Stimulated activated CD8-positive, alpha-beta memory T cell treated with anti-CD3 and anti-CD28 coated beads, Interleukin-2, amount 100 ng/mL, for 1 hour (primary cell): Measurements from ENCODE around the gene CACNA1A.

ENCODE experiments used
- DNase-seq, 2 donors: peaks; one replicate each; pipeline ENCODE4 v3.0.0-alpha.2; 2020; ENCODE audit warnings: low read depth in 2 of 2

CACNA1A gene

DNA sequence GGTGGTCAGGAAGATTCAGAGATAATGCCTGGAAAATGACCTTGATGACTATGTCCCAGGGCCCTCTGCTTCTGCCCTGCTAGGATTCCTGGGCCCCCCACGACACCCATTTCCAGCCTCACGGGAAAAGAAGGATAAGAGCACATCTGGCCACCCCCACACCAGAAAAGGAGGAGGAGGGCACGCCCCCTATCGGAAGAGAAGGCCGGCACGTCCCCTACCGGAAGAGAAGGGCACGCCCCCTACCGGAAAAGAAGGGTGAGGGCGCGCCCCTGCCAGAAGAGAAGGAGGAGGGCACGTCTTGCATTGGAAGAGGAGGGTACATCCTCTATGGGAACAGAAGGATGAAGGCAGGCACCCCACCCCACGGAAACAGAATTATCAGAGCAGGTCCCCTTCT is 271.8 kb downstream of the CACNA1A start:
- DNase-seq: peak; percentile 17 to 39

DNA sequence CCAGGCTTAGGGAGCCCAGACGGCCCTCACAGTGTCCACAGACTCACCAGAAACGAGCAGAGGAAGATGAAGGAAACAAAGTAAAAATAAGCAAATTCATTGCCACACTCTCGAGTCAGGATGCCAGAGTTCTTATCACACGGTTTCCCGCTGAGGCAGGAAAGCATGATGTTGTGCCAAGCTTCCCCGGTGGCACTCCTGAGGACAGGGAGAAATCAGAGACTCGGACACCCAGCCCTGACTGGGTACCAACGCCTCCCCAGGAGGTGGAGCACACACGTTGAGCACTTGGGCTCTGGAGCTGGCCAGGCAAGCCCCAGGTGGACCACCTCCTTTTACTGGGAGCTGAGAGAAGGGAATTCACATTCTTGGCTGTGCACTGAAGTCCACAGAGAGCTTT is 274.6 kb downstream of the CACNA1A start:
- DNase-seq: no peak

DNA sequence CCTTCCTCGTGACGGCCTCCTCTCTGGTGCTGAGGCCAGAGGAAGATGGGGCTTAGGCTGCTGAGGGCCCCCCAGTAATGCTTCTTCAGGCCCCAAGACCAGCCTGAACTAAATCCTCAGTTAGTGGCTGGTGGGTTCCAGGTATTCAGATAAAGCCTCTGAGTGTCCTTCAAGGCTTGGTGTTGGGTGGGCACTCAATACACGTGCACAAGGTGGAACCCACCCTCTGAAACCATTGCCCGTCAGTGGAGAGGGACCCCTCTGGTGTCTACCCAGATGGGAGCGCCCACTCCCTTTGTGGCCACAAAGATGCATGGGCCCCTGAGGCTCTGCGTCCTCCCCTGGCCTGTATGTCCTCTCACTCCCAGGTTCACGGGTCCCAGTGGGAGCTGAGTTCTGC is 277.0 kb downstream of the CACNA1A start:
- no peak for DNase-seq

DNA sequence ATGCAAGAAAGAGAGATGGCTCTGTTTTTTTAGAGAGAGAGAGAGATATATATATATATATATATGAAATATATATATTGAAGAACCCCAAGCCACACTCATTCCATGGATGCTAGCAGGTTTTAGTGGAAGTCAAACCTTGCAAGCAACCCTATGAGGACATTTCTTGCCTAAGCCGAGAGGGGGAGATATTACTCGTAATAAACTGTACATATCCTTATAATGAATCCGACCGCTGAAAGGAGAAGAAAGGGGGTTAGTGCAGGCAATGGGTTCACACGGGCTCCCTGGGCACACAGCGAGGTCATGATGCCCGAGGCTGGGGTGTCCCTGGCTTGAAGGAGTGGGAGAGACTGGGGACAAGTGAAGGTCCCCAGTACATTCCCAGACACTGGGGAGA is 277.7 kb downstream of the CACNA1A start:
- DNase-seq: no peak

DNA sequence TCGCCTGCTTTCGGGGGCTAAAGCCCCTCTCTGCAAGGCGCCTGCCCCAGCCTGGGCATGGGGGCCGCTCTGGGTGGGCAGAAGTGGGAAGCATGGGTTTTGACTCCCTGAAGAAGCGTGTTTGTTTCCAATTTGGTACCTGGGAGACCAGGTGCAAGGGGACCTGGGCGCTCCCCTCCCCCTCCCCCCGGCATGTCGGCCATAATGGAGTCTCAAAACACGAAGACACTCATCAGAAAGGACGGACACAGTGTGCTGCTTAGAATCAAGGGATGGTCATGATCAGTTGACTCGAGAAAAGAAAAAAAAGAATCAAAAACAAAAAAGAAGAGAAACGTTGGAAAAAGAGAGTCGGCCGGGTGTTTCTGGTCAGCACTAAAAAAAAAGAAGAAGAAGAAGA is 279.3 kb downstream of the CACNA1A start:
- DNase-seq: no peak

DNA sequence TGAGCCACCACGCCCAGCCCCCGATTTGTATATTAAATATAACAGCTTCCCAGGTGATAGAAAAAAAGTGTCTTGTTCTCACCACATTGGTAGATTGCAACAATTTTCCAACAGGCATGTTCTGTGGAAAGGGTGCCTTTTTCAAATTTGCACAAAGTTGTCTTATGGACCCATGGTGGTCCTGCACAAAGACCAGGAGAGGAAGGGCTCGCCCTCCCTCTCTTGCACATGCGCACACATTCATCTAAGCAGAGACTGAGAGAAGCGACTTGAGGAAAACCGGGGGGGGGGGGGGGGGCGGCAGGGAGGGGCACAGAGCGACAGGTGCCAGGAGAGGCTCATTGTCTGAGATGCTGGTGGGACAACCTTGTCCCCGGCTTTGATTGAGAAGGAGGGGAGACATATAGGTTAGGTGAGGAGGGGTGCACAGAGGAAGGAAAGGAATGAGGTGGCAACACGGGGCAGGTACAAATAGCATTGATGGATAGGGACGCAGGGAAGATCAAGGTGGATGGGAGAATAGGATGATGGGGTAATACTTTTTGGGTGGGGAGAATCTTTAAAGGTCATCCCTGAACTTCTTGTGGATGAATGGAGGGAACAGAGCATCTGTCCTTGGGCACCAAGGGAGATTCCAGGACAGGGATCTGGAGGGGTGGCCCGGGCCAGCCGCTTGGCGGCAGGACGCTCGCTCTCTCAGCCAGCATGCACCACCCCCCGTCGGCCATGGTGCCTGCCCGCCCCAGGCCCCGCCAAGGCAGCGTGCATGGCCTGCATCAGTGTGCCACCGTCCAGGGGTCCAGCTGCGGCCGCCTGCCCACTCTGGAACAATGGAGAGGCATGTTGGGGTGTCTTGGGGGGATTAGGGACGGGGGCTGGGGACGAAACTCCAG is 280.1 kb downstream of the CACNA1A start:
- no peak for DNase-seq

DNA sequence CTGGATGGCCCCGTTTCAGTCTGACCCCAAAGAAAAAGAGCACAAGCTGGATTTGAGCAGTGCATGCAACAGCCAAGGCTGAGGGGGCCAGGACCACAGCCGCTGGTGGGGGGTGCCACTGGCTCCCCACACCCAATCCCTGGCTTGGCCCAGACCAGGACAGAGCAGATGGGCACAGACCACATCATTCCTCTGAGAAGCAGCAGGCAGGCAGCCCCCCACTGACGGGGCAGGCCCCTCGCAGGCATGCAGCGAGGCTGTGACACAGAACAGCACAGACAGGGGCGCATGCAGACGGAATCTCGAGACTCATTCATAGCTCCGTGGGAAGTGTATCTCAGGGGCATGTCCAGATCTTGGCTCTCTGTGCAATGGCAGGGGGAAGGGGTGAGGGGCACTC is 281.2 kb downstream of the CACNA1A start:
- no peak for DNase-seq

DNA sequence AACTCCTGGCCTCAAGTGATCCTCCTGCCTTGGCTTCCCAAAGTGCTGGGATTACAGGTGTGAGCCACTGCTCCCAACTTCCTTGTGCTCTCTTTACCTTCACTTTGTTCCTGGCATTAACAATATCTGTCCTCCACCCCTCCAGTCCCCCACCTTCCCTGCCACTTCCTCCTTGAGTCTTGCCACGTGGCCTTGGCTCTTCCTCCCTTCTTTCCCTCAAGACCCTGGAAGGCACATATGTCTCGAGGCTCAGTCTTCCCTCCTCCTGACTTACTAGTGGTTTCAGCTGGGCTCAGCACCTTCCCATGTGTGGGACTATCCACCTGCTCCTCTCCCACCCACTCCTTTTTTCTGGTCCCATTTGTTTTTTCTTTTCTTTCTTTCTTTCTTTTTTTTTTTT is 285.4 kb downstream of the CACNA1A start:
- no peak for DNase-seq

DNA sequence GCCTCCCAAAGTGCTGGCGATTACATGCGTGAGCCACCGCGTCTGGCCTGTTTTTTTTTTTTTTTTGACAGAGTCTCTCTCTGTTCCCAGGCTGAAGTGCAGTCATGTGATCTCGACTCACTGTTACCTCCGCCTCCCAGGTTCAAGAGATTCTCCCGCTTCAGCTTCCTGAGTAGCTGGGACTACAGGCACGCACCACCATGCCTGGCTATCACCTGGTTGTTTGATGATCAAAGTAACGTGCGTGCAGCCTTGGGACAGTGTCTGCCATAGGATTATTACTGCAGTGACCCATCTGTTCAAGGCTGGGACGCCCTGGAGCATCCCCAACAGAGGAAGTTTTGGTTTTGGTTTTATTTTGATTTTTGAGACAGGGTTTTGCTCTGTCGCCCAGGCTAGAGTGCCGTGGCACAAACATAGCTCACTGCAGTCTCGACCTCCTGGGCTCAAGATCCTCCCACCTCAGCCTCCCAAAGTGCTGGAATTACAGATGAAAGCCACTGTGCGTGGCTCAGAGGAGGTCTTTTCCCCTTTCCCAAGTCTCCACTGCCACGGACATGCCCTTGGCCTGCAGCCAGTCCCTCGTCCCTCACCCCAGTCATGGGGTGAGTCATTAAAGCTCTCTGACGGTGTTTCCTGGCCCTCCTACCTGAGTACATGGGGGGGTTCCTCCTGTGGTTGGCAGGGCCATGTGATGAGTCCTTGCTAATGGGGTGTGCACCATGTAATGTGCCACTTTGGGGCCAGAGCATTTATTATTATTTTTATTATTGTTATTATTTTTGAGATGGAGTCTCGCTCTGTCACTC is 290.5 kb downstream of the CACNA1A start:
- DNase-seq: peak in 1 of 2 donors; percentile 7

DNA sequence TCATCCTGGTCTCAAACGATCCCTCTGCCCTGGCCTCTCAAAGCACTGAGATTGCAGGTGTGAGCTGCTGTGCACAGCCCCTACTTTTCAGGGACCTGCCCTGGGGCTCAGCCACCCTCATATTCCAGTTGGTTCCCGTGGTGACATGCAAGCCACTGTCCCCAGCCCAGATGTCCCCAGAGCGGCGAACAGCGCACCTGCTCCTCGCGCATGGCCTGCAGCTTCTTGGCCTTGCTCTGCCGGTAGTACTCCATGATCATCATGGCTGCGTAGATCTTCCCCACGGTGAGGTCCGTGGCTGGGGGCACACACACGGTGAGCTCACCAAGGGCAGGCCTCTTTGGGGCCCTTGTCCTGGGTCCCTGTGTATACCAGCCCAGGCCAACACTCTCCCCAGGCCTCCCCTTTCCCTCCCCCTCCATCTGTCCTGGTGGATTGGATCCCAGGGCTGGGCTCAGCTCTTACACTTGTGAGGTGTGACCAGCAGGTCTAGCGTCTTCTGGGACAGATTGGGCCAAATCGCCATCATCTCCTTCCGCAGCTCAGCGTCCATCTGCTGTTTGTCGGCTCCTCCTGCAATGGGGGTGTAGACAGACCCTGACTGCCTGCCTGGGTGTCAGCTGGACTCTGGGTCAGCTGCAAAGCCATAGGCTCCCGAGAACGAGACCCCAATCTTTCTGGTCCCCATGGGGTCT is 292.1 kb downstream of the CACNA1A start:
- no peak for DNase-seq

DNA sequence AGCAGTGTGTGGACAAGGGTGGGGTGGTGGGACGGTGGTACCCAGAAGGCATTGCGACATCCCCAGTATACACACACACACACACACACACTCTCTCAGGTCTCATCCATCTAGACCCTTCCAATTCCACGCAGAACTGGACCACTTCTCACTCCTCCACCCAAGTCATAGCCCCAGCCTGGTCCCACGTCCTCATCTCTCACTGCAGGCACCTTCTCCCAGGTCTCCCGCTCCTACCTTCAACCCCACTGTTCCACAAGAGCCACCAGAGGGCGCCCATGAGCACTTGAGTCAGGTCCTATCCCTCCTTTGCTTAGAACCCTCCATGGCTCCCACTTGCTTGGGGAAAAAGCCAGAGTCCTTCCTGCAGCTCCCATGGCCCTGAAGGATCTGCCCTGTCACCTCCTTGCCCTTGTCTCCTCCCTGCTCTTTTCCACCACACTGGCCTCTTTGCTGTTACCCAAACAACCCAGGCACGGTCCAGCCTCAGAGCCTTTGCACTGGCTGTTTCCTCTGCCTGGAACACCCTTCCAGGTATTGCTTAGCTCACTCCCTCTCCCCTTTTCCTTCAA is 293.4 kb downstream of the CACNA1A start:
- DNase-seq: peak; percentile 37 to 66

DNA sequence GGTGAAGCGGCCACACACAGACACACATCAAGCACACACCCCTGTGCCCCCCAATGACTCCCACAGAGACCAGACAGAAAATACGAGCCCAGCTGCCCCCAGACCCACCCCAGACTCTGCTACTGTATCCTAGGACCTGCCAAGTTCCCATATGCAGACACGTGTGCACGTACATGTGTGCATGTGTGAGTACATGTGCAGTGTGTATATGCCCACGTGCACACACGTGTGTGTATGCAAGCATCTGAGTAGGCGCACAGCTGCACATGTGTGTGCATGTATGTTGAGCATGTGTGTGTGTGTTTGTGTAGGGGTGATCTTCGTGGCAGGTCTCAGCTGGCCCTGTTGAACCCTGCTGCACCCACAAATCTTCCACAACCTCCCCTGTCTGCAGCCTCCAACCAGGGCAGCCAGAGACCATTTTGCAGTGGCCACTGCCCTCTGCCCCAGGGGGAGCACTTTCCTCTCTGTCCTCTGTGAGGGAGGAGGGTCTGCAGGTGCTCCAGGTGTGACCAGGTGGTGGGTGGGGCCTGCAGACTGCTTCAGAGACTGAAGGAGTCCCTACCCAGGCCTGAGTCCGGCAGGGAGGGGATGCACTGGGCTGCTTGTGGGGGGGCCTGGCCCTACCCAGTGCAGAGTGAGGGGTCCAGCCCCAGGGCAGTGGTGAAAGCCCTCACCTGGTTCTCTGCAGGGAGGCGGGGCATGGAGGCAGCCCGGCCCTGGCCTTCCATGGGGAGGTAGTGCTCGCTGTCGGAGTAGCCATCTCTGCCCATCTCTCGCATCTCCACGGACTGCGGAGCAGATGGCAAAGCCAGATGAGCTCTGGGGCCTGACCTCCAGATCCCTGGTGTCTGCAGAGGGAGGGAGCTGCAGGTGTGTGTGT is 294.6 kb downstream of the CACNA1A start:
- no peak for DNase-seq

DNA sequence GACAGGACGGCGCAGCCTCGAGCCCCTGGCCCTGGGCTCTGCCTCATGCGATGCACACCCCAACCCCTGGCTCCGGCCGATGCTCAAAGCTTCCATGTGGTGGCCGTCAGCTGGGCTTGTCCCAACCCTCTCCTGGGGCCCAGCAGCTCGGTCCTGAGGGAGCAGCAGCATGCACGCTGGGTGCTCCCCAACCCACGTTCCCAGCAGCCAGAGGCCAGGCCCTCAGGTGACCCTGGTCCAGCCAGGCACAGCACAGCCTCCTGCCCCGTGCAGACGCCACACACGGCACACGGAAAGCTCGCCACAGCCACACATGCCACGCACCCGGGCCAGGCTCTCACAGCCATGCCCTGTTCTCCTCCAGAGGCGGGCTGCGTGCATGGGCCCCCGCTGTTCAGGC is 295.3 kb downstream of the CACNA1A start:
- no peak for DNase-seq

DNA sequence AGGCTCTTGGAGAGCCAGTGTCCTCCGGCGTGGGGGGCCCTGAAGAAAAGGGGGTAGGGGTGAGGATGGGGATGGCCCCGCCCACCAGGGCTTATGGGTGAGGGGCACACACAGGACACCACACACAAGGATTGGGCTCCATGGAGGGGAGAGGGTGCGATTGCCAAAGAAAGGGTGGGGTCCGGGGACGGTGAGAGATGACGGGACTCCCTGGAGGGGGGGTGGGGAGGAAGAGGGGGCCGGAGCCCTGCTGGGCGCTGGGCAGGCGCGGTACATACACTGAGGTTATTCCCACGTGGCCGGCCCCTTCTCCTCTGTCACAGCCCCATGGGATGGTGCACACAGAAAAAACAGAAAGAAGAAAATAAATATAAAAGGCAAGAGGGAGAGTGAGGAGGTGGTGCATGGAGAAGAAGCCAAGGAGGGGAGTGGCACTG is 295.9 kb downstream of the CACNA1A start:
- no peak for DNase-seq

DNA sequence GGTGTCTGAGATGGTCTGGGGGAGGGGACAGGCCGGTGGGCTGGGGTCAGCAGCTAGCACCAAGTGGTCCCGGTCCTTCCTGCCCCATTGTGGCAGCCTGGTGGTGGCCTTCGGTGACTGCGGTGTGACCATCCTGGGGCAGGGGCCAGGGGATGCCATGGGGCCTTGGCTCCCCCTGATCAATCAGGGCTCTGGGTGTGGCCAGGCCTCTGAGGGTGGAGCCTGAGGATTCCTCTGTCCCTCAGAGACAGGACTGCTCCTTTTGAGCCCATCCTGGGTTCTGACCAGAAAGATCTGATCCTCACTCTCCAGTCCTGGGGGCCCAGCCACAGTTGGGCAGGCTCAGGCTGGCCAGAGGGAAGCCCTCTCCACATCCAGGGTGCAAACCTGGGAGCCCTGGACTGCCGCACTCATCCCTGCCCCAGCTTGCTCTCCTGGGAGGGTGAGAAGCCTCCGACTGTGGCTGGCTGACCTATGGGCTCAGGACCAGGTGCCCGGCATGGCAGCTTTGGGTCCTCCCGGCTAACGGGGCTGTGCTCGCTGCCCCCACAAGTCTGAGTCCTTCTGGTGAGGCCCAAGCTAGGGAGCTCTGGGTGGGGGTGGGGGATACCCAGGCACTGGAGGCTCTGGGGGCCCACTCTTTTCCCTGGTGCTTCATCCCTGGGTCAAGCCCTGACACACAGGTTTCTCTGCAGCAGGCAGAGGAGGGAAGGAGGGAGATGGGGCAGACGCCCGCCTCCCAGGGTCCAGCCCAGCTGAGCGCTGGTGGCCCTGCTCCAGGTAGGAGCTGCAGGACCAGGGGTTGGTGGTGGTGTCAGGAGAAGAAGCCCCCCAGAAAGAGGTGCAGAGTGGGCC is 296.6 kb downstream of the CACNA1A start:
- no peak for DNase-seq

DNA sequence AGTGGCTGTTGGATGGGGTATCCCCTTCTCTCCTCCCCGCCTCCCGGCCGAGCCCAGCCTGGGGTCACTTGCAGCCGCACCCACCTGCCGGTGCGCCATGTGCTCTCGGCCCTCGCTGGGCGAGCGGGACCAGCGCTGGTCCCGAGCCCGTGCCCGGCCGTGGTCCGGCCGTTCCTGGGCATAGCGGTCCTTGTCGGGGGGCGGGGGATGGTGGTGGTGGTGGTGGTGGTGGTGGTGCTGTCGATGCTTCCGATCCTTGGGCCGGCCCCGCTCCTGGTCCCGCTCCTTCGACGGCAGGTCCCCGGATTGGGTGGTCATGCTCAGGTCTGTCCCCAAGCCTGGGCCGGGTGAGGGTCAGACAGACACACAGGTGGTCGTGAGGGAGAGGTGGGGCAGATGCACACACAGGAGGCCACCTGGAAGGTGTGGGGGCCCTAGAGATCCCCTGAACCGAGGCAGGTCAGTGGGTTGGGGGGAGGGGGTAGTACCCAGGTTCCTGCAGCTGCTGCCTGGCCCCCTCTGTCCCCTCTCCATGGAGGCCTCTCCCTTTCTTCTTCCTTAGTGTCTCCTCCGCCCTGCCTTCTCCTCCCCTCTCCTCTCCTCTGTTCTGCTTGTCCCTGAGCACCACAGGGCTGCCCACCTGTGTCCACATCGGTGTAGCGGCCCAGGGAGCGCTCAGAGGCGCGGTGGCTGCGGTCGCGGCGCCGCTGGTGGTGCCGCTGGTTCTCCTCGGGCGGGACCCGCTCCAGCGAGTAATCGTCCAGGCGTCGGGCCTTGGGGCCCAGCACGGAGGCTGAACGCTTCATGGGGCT is 297.4 kb downstream of the CACNA1A start:
- DNase-seq: no peak

DNA sequence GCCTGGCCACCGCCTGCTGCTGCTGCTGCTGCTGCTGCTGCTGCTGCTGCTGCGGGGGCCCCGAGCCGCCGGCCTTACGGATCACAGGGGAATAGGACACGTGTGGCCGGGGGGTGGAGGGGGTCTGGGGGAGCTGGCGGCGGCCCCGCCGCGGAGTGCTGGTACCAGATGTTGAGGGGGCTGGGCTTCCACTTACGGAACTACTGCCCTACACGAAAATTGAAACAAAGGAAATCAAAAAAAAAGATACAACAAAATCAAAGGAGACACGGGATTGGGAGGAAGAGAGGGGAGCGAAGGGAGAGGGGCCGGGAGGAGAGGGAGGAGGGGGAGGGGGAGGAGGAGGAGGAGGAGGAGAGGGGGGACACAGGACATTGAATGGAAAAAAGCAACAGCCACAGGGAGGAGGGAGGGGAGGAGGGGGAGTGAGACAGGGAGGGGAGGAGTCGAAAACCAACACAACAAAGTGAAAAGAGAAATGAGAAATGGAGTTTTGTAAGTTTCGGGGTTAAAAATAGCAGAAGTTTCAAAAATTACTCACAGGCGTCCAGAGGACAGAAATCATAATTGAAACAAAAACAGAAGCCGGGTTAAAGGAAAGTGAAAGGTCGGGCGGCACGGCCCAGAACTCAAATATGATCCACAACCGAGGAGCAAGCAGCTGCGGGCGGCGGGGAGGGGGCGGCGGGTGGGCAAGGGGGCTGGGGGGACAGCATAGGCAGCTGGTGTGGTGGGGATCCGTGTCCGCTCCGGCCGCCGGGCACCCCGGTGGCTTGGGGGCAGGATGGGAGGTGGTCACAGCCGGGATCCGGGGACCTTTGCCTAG is 298.2 kb downstream of the CACNA1A start:
- peak; percentile 21 to 35 for DNase-seq

DNA sequence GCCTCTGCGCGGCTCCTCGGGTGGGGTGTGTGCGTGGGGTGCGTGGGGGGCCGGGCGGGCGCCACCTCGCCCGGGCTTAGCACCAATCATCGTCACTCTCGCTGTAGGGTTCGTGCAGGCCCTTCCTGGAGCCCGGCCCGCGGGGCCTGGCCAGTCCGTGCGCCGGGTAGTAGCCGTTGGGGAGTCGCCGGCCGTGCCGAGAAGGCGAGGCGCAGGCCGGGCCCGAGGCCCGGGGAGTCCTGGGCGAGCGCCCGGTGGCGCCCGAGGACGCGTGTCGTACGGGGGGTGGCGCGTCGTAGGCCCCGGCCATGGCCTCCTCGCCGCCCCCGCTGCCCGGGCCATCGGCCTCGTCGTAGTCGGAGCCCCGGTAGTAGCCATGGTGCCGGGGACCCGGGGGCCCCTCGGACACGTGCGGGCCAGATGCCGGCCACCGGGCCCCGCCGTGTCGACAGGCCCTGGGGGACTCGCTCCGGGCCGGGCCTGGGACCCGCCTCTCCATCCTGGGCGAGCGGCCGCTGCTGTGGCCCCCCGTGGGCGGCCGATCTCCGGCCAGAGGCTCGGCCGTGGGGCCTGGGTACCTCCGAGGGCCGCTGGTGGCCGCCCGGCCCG is 298.9 kb downstream of the CACNA1A start:
- DNase-seq: no peak
